Fibroblast of mammary gland (primary cell): ENCODE data around the gene HOXB2.

Experiments used
- DNase-seq: peaks from one replicate; pipeline ENCODE4 v3.0.0-alpha.2; 2010; ENCODE audit warnings: low read depth
- H3K4me3 ChIP-seq: 2 replicates; pipeline ENCODE4 v1.5.1; 2011; ENCODE audit warnings: low read depth, mild to moderate bottlenecking, low read length, moderate library complexity; ENCODE audit not compliant: control insufficient read depth
- TF ChIP-seq, protein P1 (sequence below): conservative IDR thresholded peaks from 2 replicates; pipeline ENCODE4 v1.5.1; 2011; ENCODE audit warnings: low read depth, low read length, inconsistent platforms; ENCODE audit not compliant: control insufficient read depth, insufficient read depth

Gene HOXB2

DNA sequence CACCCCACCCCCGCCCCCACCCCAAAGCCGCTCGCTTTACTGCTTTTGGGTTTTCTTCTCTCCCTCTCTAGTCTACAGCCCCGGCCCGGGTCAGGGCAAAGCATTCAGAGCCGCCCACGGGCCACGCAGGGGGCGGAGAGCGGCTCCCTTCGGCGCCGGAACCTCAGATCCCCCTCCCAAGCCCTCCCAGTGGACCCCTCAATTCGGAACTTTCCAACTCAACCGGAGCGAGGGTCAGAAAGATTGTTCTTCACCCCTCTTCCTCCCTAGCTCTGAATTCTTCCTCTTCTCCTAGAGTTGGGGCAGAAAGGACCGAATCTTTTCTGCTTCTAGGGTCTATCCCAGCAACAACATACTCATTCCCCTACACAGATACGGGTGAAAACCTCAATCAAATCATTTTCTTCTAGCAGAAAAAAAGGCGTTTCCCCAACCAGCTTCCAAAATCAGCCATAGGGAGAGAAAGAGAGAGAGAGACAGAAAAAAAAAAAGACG, 1.0 kb downstream of the HOXB2 start:
- DNase-seq, result no peak
- TF ChIP-seq, protein P1, sequence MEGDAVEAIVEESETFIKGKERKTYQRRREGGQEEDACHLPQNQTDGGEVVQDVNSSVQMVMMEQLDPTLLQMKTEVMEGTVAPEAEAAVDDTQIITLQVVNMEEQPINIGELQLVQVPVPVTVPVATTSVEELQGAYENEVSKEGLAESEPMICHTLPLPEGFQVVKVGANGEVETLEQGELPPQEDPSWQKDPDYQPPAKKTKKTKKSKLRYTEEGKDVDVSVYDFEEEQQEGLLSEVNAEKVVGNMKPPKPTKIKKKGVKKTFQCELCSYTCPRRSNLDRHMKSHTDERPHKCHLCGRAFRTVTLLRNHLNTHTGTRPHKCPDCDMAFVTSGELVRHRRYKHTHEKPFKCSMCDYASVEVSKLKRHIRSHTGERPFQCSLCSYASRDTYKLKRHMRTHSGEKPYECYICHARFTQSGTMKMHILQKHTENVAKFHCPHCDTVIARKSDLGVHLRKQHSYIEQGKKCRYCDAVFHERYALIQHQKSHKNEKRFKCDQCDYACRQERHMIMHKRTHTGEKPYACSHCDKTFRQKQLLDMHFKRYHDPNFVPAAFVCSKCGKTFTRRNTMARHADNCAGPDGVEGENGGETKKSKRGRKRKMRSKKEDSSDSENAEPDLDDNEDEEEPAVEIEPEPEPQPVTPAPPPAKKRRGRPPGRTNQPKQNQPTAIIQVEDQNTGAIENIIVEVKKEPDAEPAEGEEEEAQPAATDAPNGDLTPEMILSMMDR, result no peak
- H3K4me3 ChIP-seq, result peak overlapping the region; percentile 95

DNA sequence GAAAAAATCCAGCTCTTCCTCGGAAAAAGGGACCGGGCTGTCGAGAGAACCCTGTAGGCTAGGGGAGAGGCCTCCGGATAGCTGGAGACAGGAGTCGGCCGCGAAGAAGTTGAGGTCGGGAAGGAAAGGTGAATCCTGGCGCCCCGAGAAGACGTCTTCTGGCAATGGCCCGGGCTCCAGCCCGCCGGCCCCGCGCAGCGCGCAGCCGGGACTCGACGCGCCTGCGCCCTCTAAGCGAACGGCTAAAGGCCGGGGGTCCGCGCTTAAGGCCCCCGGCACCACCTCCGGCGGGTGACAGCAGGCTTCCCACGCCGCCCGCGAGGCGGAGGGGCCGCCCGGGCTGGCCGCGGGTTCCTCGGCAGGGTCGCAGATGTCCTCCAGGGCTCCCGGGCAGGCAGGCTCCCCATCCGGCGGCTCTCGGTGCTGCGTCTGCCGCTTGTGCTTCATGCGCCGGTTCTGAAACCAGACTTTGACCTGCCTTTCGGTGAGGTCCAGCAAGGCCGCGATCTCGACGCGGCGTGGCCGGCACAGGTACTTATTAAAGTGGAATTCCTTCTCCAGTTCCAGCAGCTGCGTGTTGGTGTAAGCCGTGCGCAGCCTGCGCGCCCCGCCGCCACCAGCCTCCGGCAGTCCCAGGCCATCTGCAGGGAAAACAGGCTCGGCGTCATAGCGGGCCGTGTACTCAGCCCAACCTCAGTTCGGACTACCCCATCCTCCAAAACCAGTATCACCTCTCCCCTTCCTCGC, 1.6 kb downstream of the HOXB2 start:
- TF ChIP-seq, protein P1, result no peak
- DNase-seq, result no peak
- peak overlapping the region; percentile 95 for H3K4me3 ChIP-seq

DNA sequence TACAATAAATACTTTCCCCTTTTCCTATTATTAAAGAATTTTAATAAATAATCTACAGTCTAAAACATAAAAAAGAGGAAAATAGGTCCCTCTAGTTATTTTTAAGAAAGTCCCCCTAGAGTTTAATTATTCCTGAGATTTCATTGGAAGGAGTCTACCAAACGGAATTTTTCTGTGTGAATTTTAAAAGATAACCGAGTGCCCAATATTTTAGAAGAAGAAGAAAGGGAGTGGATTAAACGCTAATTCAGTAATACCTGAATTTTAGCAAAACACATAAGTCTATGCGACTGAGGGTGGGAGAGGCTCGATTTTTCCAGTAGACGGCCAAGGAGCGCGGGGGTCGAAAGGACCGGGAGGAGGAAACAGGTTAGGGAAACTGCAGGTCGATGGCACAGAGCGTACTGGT, 2.2 kb downstream of the HOXB2 start:
- DNase-seq, result no peak
- H3K4me3 ChIP-seq, result peak overlapping the region; percentile 95
- TF ChIP-seq, protein P1, result no peak

DNA sequence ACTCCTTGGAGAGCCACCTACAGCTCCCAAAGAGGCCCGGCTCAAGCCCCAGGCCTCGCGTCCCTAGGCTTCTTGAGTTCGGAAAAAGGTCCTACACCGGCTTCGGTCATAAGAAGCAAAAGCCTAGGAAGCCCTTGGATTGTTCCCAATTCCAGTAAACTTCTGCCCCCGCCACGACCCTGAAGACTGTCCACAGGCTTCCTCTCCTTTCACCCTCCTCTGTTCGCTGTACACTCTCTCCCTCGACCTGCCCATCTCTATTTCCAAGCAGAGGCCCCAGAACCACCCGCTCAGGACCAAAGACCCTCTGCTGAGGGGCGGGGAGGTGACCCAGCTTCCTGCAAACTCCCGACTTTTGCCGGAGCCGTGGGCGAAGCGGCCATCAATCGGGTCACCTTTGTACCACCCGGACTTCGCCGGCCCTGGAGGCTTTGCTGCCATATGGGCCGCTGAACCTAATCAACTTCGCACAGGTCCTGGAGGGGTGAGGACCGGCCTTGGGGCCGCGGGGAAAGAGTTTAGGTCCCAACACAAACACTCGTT, 2.7 kb downstream of the HOXB2 start:
- peak; percentile 66 for DNase-seq
- TF ChIP-seq, protein P1, result no peak
- H3K4me3 ChIP-seq, result peak overlapping the region; percentile 95

DNA sequence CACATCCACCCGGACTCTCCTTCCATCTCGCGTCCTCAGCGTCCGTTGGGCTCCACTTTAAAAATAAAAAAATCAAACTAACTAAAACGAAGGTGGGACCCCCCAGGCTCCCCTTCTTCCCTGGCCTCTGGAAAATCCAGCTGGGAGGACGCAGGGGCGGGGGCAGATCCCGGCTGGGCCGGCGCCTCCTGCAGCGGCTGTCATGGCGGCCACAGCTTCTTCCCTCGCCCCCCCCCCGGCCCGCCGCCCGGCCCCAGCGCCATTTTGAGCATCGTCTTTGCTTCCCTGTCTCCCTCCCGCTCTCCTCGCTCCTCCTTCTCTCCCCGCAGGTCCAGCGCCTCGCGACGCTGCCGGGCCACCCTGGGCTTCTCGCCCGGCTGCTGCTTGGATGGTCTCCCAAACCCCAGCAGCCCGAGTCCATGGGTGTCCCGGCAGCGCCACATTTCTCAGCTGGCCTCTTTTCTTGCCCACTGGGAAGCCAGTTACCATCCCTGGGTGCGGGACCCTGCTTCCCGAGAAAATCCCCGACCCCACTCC, 3.3 kb downstream of the HOXB2 start:
- DNase-seq, result peak; percentile 77
- TF ChIP-seq, protein P1, result no peak
- H3K4me3 ChIP-seq, result peak overlapping the region; percentile 95

DNA sequence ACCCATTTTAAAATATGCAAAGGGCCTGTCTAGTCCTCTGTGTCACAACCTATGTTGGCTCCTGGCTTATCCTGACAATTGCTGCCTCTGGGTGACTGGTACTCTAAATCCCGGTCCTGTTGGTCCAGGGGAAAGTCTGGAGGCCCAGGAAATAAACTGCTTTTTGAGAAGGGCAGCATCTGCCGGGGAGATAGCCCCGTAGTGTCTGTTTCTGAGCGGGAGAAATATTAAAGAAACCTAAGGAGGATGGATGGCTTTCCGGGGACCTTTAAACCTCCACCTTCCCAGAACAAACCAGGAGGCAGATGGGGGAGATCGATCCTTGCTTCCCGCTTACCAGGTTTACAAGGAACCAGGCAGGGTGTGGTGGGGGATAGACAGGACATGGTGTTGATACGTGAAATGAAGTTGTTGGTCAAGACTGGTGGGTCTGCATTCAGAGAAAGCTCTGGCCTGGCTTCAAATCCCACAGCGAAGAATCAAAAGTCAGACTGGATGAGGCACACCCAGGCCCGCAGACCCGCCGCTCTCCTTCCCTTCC, 3.8 kb downstream of the HOXB2 start:
- no peak for DNase-seq
- TF ChIP-seq, protein P1, result no peak
- H3K4me3 ChIP-seq, result peak overlapping the region; percentile 95
